RPMI8226 (cell line): Measurements from ENCODE around the gene TNFRSF8.
"Not testable (repeated sequence)": the region's sequence is repeated elsewhere in the genome, so short reads cannot be mapped to it uniquely, and the experiment has no call there.

Experiments
- DNase-seq: peaks from one replicate; pipeline ENCODE4 v3.0.0-alpha.2; 2015

TNFRSF8 gene

GRCh38 chr1:12088607-12089006 lies 25.5 kb downstream of the TNFRSF8 start:
- DNase-seq: no peak

- no peak for DNase-seq
These were observed 27.2 kb downstream of the TNFRSF8 start for GRCh38 chr1:12090326-12090725.

- no peak for DNase-seq
These were observed 28.1 kb downstream of the TNFRSF8 start for GRCh38 chr1:12091191-12091590.

- no peak for DNase-seq
These were observed 31.1 kb downstream of the TNFRSF8 start for GRCh38 chr1:12094180-12094579.

GRCh38 chr1:12095452-12096263 lies 32.6 kb downstream of the TNFRSF8 start:
- DNase-seq: no peak

- no peak for DNase-seq
These were observed 33.5 kb downstream of the TNFRSF8 start for GRCh38 chr1:12096615-12097014.

GRCh38 chr1:12097321-12097720 lies 34.2 kb downstream of the TNFRSF8 start:
- DNase-seq: no peak

- no peak for DNase-seq
These were observed 35.7 kb downstream of the TNFRSF8 start for GRCh38 chr1:12098786-12099185.

GRCh38 chr1:12099610-12100009 lies 36.5 kb downstream of the TNFRSF8 start:
- DNase-seq: no peak

GRCh38 chr1:12100071-12100470 lies 37.0 kb downstream of the TNFRSF8 start:
- no peak for DNase-seq

- DNase-seq: not testable (repeated sequence)
These were observed 38.0 kb downstream of the TNFRSF8 start for GRCh38 chr1:12101120-12101519.

- no peak for DNase-seq
These were observed 39.0 kb downstream of the TNFRSF8 start for GRCh38 chr1:12102066-12102465.

- DNase-seq: no peak
These were observed 41.3 kb downstream of the TNFRSF8 start for GRCh38 chr1:12104417-12104816.

GRCh38 chr1:12106153-12106552 lies 43.0 kb downstream of the TNFRSF8 start:
- DNase-seq: no peak

GRCh38 chr1:12106861-12107260 lies 43.8 kb downstream of the TNFRSF8 start:
- DNase-seq: peak; percentile 40

GRCh38 chr1:12107718-12108117 lies 44.6 kb downstream of the TNFRSF8 start:
- DNase-seq: no peak

- DNase-seq: no peak
These were observed 46.8 kb downstream of the TNFRSF8 start for GRCh38 chr1:12109901-12110300.

GRCh38 chr1:12111741-12112140 lies 48.6 kb downstream of the TNFRSF8 start:
- DNase-seq: no peak

- DNase-seq: no peak
These were observed 49.6 kb downstream of the TNFRSF8 start for GRCh38 chr1:12112711-12113161.

- peak; percentile 61 for DNase-seq
These were observed 50.6 kb downstream of the TNFRSF8 start for GRCh38 chr1:12113433-12114339.

GRCh38 chr1:12114340-12114683 lies 51.2 kb downstream of the TNFRSF8 start:
- DNase-seq: no peak

GRCh38 chr1:12114916-12115315 lies 51.8 kb downstream of the TNFRSF8 start:
- no peak for DNase-seq

GRCh38 chr1:12121212-12122003 lies 58.3 kb downstream of the TNFRSF8 start:
- DNase-seq: no peak
